Parathyroid adenoma (tissue), 2 donors: ENCODE results near the gene IFT57.

Experiments
- H2AFZ ChIP-seq: fragments of 300-600 bp; sonication (generic); one replicate; pipeline ENCODE4 v1.7.0; 2017; ENCODE audit warnings: antibody characterized with exemption, mild to moderate bottlenecking
- H3K27ac ChIP-seq: fragments of 300-600 bp; sonication (generic); one replicate; pipeline ENCODE4 v1.7.0; 2017
- H3K27me3 ChIP-seq: fragments of 300-600 bp; sonication (generic); one replicate; pipeline ENCODE4 v1.7.0; 2017; ENCODE audit warnings: low read length; ENCODE audit not compliant: control insufficient read depth, insufficient read depth
- H3K36me3 ChIP-seq: fragments of 300-600 bp; sonication (generic); one replicate; pipeline ENCODE4 v1.7.0; 2017; ENCODE audit warnings: low read length; ENCODE audit not compliant: control insufficient read depth, insufficient read depth
- H3K4me1 ChIP-seq: fragments of 300-600 bp; sonication (generic); one replicate; pipeline ENCODE4 v1.7.0; 2017; ENCODE audit warnings: control low read depth
- H3K4me2 ChIP-seq: fragments of 300-600 bp; sonication (generic); one replicate; pipeline ENCODE4 v1.7.0; 2017; ENCODE audit warnings: low read length
- H3K4me3 ChIP-seq: fragments of 300-600 bp; sonication (generic); one replicate; pipeline ENCODE4 v1.7.0; 2017; ENCODE audit warnings: low read depth, low read length
- H3K79me2 ChIP-seq: fragments of 300-600 bp; sonication (generic); one replicate; pipeline ENCODE4 v1.7.0; 2017; ENCODE audit warnings: control low read depth
- H3K9ac ChIP-seq: fragments of 300-600 bp; sonication (generic); one replicate; pipeline ENCODE4 v1.7.0; 2017; ENCODE audit warnings: mild to moderate bottlenecking
- H3K9me3 ChIP-seq: fragments of 300-600 bp; sonication (generic); one replicate; pipeline ENCODE4 v1.7.0; 2017; ENCODE audit warnings: low read length; ENCODE audit not compliant: control insufficient read depth
- TF ChIP-seq, protein P1 (sequence below): fragments of 300-600 bp; sonication (generic); IDR thresholded peaks from one replicate; pipeline ENCODE4 v1.7.0; 2017; ENCODE audit warnings: antibody characterized with exemption, mild to moderate bottlenecking
- donor health status: primary hyperparathyroidism.

The IFT57 gene

DNA sequence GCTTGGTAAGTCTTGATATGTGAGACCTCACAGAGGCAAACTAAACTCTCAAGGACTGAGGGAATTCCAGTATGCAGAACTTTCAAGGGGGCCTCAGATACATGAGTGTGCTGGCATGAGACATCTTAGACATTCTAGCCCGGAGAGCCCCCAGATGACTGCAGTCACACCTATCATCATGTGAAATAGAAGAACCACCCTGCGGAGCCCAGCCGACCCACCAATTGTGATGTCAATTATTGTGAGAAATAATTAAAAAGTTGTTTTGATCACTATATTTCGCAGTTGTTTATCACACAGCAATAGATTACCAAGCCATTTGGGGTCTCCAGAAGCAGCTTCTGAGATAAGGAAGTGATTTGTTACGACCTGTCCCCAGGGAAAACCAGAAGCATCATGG, 76.1 kb downstream of the IFT57 start:
- Histone ChIP-seq H3K79me2 (no peaks in the 10 kb centered on the region), H3K4me2 (no peak overlapping the region), H2AFZ (no peak overlapping the region), H3K9me3 (no peaks in the 10 kb centered on the region), H3K4me3 (no peak overlapping the region), H3K27me3 (no peaks in the 10 kb centered on the region), H3K36me3 (no peaks in the 10 kb centered on the region), H3K9ac (no peak overlapping the region), H3K27ac (no peak overlapping the region), H3K4me1 (no peaks in the 10 kb centered on the region)
- TF ChIP-seq, protein P1, sequence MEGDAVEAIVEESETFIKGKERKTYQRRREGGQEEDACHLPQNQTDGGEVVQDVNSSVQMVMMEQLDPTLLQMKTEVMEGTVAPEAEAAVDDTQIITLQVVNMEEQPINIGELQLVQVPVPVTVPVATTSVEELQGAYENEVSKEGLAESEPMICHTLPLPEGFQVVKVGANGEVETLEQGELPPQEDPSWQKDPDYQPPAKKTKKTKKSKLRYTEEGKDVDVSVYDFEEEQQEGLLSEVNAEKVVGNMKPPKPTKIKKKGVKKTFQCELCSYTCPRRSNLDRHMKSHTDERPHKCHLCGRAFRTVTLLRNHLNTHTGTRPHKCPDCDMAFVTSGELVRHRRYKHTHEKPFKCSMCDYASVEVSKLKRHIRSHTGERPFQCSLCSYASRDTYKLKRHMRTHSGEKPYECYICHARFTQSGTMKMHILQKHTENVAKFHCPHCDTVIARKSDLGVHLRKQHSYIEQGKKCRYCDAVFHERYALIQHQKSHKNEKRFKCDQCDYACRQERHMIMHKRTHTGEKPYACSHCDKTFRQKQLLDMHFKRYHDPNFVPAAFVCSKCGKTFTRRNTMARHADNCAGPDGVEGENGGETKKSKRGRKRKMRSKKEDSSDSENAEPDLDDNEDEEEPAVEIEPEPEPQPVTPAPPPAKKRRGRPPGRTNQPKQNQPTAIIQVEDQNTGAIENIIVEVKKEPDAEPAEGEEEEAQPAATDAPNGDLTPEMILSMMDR = no peak

DNA sequence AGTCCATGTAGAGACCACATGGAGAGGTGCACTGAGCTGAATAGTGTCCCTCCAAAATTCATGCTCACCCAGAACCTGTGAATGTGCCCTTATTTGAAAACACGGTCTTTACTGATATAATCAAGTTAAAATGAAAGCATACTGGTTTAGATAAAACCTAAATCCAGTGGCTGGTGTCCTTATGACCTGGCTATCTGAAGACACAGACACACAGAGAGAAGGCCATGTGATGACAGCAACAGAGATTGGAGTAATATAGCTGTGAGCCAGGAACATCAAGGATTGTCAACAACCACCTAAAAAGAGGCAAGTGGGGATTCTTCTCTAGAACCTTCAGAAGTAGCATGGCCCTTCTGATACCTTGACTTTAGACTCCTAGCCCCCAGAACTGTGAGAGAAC, 76.6 kb downstream of the IFT57 start:
- Histone ChIP-seq H2AFZ (no peak overlapping the region), H3K9ac (no peak overlapping the region), H3K79me2 (no peaks in the 10 kb centered on the region), H3K27me3 (no peaks in the 10 kb centered on the region), H3K36me3 (no peaks in the 10 kb centered on the region), H3K27ac (no peak overlapping the region), H3K9me3 (no peaks in the 10 kb centered on the region), H3K4me3 (no peak overlapping the region), H3K4me2 (no peak overlapping the region), H3K4me1 (no peaks in the 10 kb centered on the region)
- TF ChIP-seq, protein P1 = no peak

DNA sequence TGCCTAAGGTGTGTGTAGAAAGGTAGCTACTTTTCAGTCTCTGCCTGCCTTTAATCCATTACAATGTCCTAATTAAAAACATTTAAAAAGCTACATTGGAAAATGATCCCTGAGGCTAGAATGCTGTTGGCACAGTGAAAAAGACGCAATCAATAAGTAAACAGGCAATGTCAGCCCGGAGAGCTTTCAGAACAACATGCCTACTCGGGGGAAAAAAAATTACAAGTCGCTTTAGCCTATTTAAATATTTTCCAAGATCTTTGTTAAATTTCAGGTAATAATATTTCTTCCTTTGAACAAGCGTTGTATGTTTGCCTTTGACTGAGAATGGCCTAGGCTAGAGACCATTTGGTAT, 84.8 kb downstream of the IFT57 start:
- Histone ChIP-seq H3K4me3 (no peak overlapping the region), H3K79me2 (no peaks in the 10 kb centered on the region), H3K27ac (no peak overlapping the region), H3K9me3 (no peaks in the 10 kb centered on the region), H2AFZ (no peak overlapping the region), H3K36me3 (no peaks in the 10 kb centered on the region), H3K4me1 (no peaks in the 10 kb centered on the region), H3K4me2 (no peak overlapping the region), H3K27me3 (no peaks in the 10 kb centered on the region), H3K9ac (no peak overlapping the region)
- TF ChIP-seq, protein P1 = no peak

DNA sequence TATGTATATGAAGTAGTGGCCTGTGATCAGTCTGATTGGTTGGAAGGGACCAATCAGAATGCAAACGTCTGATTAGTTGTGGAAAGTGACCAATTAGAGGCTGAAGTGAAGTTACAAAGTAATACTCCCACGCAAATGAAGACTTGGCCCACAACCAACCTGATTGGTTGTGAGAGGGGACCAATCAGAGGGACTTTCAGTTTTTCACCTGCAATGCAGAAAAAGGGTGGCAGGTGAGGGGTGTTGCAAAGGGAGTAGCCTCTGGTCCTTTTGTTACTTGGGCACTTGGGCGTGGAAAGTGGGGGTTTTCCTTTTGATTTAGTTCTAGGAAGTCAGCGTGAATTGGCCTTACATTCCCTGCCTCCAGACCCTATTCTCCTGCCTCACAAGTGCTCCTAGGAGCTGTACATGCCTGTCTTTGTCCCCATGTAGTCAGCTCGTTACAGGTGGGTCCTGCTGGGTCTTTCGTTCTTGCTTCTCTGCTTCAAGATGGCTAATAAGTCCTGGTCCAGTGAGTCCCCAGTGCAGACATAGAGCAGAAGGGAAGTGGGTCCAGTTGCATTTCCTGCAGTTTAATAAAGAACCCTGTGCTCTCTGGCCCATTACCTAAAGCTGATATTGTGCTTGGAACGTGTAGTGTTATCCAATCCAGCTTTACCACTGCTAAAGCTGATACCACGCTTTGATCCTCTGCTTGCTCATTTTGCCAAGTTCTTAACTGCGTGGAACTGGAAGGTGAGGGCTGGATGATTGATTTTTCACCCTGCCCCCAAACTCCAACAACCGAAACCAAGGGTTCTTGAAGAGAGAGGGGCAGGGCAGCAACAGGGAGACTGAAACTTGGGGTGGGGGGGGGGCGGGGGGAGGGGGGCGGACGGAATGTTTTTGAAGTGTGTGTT, 85.4 kb downstream of the IFT57 start:
- Histone ChIP-seq H3K4me1 (no peaks in the 10 kb centered on the region), H2AFZ (no peak overlapping the region), H3K9ac (no peak overlapping the region), H3K9me3 (no peaks in the 10 kb centered on the region), H3K79me2 (no peaks in the 10 kb centered on the region), H3K27ac (no peak overlapping the region), H3K4me3 (no peak overlapping the region), H3K4me2 (no peak overlapping the region), H3K36me3 (no peaks in the 10 kb centered on the region), H3K27me3 (no peaks in the 10 kb centered on the region)
- TF ChIP-seq, protein P1 = no peak

DNA sequence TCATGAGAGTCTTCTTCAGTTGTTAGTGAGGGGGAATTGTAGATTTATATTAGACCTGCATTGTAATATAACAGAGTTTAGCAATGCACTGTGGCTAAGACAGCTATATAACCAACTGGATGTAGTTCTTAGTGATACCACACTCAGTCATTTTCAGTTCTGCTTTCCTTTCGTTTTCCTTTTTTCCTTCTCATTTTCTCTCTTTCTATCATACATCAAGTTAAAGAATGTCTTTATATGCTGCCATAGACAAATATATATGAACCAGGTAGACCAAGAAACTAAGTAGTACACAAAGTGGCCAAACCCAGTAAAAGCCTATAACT, 87.7 kb downstream of the IFT57 start:
- H3K4me1 ChIP-seq = no peaks in the 10 kb centered on the region

More for the DNA sequence above, 87.7 kb downstream of the IFT57 start:
- TF ChIP-seq, protein P1 = no peak
- H3K4me2 ChIP-seq = no peak overlapping the region
- no peaks in the 10 kb centered on the region for H3K9me3 ChIP-seq
- H3K9ac ChIP-seq = no peak overlapping the region
- H3K36me3 ChIP-seq = no peaks in the 10 kb centered on the region
- H3K79me2 ChIP-seq = no peaks in the 10 kb centered on the region
- no peak overlapping the region for H3K27ac ChIP-seq
- no peaks in the 10 kb centered on the region for H3K27me3 ChIP-seq
- no peak overlapping the region for H2AFZ ChIP-seq
- no peak overlapping the region for H3K4me3 ChIP-seq
